PC-3 (cell line): ENCODE data around the gene GALNS.

Experiments used
- CTCF ChIP-seq: fragments of 300-600 bp; sonication (generic); conservative IDR thresholded peaks from 2 replicates; pipeline ENCODE4 v1.5.1; 2017; ENCODE audit warnings: antibody characterized with exemption, low read depth, mild to moderate bottlenecking, low read length
- EZH2 ChIP-seq: fragments of 300-600 bp; sonication (generic); IDR thresholded peaks from one replicate; pipeline ENCODE4 v1.6.1; 2017; ENCODE audit warnings: antibody characterized with exemption, mild to moderate bottlenecking, low read length; ENCODE audit not compliant: unreplicated experiment

DNA sequence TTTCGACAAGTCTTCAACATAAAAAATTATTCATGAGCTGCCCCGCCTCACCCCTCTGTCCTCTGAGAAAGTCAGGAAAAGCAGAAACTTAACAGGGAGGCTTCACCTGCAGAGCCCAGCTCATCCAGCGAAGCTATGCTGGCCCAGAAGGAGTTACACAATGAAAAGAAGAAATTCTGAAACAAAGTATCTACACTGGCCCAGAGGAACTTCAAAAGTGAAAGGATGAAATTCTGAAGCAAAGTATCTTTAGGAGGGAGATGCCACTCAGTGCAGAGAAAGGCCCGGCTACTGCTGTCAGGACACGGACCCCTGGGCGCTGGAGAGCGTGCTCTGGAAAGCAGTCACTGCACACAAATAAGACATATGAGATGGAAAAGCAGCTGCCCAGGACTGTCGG, 1.6 kb downstream of the GALNS start:
- TF ChIP-seq CTCF (no peak), EZH2 (no peak)
